Thyroid gland (tissue), 4 donors: ENCODE measurements around the gene KNCN.

ENCODE experiments used
- CTCF ChIP-seq, 6 experiments: fragments of 200-600 bp in 3 of 6; fragments of 450-650 bp in 3 of 6; sonication (generic) in 3 of 6; IDR thresholded peaks; one replicate each; pipeline ENCODE4 v1.5.1; 2016 to 2019; ENCODE audit warnings: antibody characterized with exemption in 6 of 6, mild to moderate bottlenecking in 2 of 6, inconsistent platforms in 1 of 6, moderate library complexity in 1 of 6
- POLR2A ChIP-seq, 2 donors: fragments of 450-650 bp; IDR thresholded peaks; one replicate each; pipeline ENCODE4 v1.6.1; 2017; ENCODE audit warnings: antibody characterized with exemption in 2 of 2, mild to moderate bottlenecking in 2 of 2, moderate library complexity in 1 of 2

- TF ChIP-seq CTCF (IDR thresholded peaks at IDR 0.05): no peak
- no peak for TF ChIP-seq POLR2A (IDR thresholded peaks at IDR 0.05)
These were observed 6.0 kb upstream of the KNCN start for GRCh38 chr1:46557403-46557802.
